ENCODE measurements around the gene CFAP46. TPM values are rescaled to one million over a fixed set of nuclear protein-coding genes. Genes with fewer than 3 reads are reported as not detected.

Gene CFAP46
- total RNA-seq, 1 donor from 2014 or later: 5.2 TPM

GRCh38 chr10:132988988-132989387, 46.6 kb upstream of the CFAP46 start:
- TF ChIP-seq CTCF (IDR thresholded peaks at IDR 0.05; ENCODE audit: partially characterized antibody, unreplicated experiment): no peak
- Mint-ChIP-seq H3K4me1 (ENCODE audit: low read depth, unreplicated experiment) (no peaks in the 10 kb centered on the region), H3K4me3 (ENCODE audit: unreplicated experiment) (no peak overlapping the region), H3K27me3 (ENCODE audit: unreplicated experiment) (peaks cover 4% of the 10 kb centered on the region), H3K9me3 (ENCODE audit: unreplicated experiment) (peaks cover 5% of the 10 kb centered on the region), H3K27ac (ENCODE audit: unreplicated experiment) (no peak overlapping the region), H3K36me3 (ENCODE audit: unreplicated experiment) (no peaks in the 10 kb centered on the region)
- DNase-seq: peak; percentile 8

GRCh38 chr10:132987671-132988571, 45.6 kb upstream of the CFAP46 start:
- Mint-ChIP-seq H3K4me1 (ENCODE audit: low read depth, unreplicated experiment) (no peaks in the 10 kb centered on the region), H3K9me3 (ENCODE audit: unreplicated experiment) (peaks cover 2% of the 10 kb centered on the region), H3K27ac (ENCODE audit: unreplicated experiment) (no peak overlapping the region), H3K36me3 (ENCODE audit: unreplicated experiment) (no peaks in the 10 kb centered on the region), H3K4me3 (ENCODE audit: unreplicated experiment) (no peak overlapping the region), H3K27me3 (ENCODE audit: unreplicated experiment) (peaks cover 4% of the 10 kb centered on the region)
- no peak for TF ChIP-seq CTCF (IDR thresholded peaks at IDR 0.05; ENCODE audit: partially characterized antibody, unreplicated experiment)
- peak; percentile 0 for DNase-seq

GRCh38 chr10:132986978-132987377, 44.6 kb upstream of the CFAP46 start:
- H3K36me3 Mint-ChIP-seq (ENCODE audit: unreplicated experiment): no peaks in the 10 kb centered on the region
- peak; percentile 1 for DNase-seq
- no peak overlapping the region for H3K4me3 Mint-ChIP-seq (ENCODE audit: unreplicated experiment)
- H3K9me3 Mint-ChIP-seq (ENCODE audit: unreplicated experiment): peaks cover 3% of the 10 kb centered on the region
- no peaks in the 10 kb centered on the region for H3K4me1 Mint-ChIP-seq (ENCODE audit: low read depth, unreplicated experiment)
- no peak for TF ChIP-seq CTCF (IDR thresholded peaks at IDR 0.05; ENCODE audit: partially characterized antibody, unreplicated experiment)
- peaks cover 6% of the 10 kb centered on the region for H3K27me3 Mint-ChIP-seq (ENCODE audit: unreplicated experiment)
- H3K27ac Mint-ChIP-seq (ENCODE audit: unreplicated experiment): no peak overlapping the region

GRCh38 chr10:132986576-132986975, 44.2 kb upstream of the CFAP46 start:
- H3K4me3 Mint-ChIP-seq (ENCODE audit: unreplicated experiment): no peak overlapping the region

More at GRCh38 chr10:132986576-132986975, 44.2 kb upstream of the CFAP46 start:
- Mint-ChIP-seq H3K9me3 (ENCODE audit: unreplicated experiment) (peaks cover 4% of the 10 kb centered on the region), H3K27me3 (ENCODE audit: unreplicated experiment) (peaks cover 6% of the 10 kb centered on the region), H3K4me1 (ENCODE audit: low read depth, unreplicated experiment) (no peaks in the 10 kb centered on the region), H3K27ac (ENCODE audit: unreplicated experiment) (no peak overlapping the region), H3K36me3 (ENCODE audit: unreplicated experiment) (no peaks in the 10 kb centered on the region)
- no peak for TF ChIP-seq CTCF (IDR thresholded peaks at IDR 0.05; ENCODE audit: partially characterized antibody, unreplicated experiment)
- peak; percentile 5 for DNase-seq

Data from glutamatergic neuron (in vitro differentiated cells).